Mesenteric fat pad (tissue), 1 donor: ENCODE measurements around the gene CFP. TPM values are rescaled to one million over a fixed set of nuclear protein-coding genes. Genes with fewer than 3 reads are reported as not detected.
"Not testable (repeated sequence)": the region's sequence is repeated elsewhere in the genome, so short reads cannot be mapped to it uniquely, and the experiment has no call there.

Experiments
- DNase-seq: peaks from one replicate; pipeline ENCODE4 v3.0.0-alpha.2; 2020; ENCODE audit warnings: low spot score
- total RNA-seq: library from RNA; stranded (reverse); fragmentation: NEBNext Ultra II Directional; extraction: Animal tissue kit (Norgen Biotek cat#: 25700); gene quantifications from one replicate; pipeline ENCODE4 v1.2.1, GENCODE V29; 2021
- donor health status: DM: yes; HTN: yes; CAD: no.

CFP gene
- total RNA-seq, 1 donor from 2014 or later = 11.8 TPM

GRCh38 chrX:47607091-47607490 is 22.6 kb downstream of the CFP start:
- no peak for DNase-seq

- no peak for DNase-seq
Measured at GRCh38 chrX:47605024-47605423, 24.7 kb downstream of the CFP start.

DNA sequence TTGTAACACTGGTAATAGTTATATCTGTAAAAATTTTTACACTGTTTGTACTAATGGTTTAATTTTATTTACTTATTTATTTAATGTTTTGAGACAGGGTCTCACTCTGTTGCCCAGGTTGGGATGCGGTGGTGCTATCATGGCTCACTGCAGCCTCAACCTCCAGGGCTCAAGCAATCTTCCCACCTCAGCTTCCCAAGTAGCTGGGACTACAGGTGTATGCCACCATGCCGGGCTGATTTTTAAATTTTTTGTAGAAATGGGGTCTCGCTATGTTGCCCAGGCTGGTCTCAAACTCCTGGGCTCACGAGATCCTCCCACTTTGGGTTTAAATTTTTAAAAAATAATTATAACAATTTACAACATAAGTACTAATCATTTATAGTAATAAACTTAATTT is 26.6 kb downstream of the CFP start:
- not testable (repeated sequence) for DNase-seq

DNA sequence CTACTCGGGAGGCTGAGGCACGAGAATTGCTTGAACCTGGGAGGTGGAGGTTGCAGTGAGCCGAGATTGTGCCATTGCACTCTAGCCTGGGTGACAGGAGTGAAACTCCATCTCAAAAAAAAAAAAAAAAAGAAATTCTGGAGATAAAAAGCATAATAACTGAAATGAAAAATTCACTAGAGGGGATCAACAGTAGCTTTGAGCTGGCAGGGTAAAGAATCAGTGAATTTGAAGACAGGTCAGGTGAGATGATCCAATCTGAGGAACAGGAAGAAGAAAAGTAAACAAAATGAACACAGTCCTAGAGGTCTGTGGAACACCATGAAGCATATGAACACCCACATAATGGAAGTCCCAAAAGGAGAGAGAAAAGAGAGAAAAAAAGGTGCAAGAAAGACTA is 32.5 kb downstream of the CFP start:
- DNase-seq = no peak

GRCh38 chrX:47596256-47596655 is 33.5 kb downstream of the CFP start:
- no peak for DNase-seq

- DNase-seq = no peak
Measured at GRCh38 chrX:47595716-47596251, 33.9 kb downstream of the CFP start.

GRCh38 chrX:47593522-47593921 is 36.2 kb downstream of the CFP start:
- DNase-seq = no peak

GRCh38 chrX:47590984-47591383 is 38.7 kb downstream of the CFP start:
- peak; percentile 51 for DNase-seq

DNA sequence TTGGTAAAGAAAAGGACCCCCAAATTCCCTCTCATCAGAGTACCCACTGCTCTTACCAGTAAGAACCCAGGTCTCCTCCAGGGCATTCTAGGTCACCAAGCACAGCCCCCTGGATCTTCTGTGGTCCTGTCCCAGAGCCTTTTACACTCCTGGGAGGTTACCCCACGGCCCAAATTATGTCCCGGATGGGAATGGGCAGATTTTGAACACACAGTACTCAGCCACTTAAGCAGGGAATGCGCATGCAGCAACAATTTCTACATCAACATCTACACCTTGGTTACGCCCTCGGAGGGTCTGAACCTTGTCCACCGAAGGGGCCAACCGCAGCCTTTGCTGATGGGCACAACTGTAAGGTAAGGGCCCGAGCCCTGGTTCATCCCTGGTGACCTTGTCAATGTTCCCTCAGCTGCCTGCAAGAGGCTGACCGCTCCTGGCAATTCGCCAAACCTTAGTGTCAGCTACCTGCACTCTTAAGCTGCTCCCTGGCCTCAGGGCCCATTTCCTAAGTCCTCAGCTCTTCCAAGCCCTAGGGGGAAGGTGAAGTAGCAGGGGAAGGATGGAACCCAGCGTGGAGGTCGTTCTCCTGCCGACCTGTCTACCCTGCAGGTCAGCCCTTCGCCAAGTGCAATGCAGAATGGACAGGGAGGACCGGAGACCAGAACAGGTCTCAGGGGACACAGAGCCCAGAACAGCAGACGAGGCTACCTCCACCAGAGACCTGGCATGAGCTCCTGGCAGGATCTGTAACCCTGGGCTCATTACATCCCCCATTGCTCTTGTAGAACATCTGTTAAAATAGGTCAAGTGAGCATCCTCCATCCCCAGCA is 41.6 kb downstream of the CFP start:
- peak; percentile 88 for DNase-seq

GRCh38 chrX:47587091-47587891 is 42.4 kb downstream of the CFP start:
- peak; percentile 43 for DNase-seq

- peak; percentile 86 for DNase-seq
Measured at GRCh38 chrX:47586043-47586787, 43.5 kb downstream of the CFP start.

- DNase-seq = peak; percentile 77
Measured at GRCh38 chrX:47585273-47585672, 44.5 kb downstream of the CFP start.

DNA sequence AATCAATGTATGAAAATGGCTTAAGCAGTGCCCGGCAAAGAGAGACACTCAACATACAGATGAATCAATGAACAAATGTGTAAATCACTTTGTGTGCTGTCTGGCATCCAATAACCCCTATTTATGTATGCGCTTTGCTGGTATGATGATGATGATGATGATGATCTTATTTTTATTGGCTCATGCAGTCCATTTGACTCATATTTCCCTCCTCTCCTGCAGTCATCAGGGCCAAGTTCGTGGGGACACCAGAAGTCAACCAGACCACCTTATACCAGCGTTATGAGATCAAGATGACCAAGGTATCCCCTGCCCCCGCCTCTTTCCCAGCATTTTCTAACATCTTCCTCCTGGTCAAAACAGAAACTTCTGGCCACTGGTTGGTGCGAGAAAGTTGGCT is 45.0 kb downstream of the CFP start:
- no peak for DNase-seq

DNA sequence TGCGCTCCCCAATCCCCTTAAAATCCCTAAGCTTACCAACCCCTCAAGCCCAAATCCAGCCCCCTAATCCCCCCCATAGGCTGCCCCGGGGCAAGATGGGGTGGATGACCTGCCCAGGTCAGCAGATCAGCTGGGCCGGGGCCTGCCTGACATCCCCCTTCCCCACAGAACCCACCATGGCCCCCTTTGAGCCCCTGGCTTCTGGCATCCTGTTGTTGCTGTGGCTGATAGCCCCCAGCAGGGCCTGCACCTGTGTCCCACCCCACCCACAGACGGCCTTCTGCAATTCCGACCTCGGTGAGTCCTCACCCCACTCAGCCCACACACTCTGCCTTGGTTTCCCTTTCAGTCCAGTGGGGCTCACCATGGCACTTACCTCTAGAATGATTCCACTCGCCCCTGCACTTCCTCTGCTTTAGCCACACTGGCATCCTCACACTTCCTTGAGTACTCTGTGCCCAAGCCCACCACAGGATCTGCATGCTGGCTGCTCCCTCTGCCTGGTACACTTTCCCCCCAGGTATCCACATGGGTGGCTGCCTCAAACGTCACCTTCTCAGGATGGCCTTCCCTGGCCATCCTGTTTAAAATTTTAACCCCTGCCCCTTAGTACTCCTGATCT is 46.4 kb downstream of the CFP start:
- peak; percentile 71 for DNase-seq

- peak; percentile 92 for DNase-seq
Measured at GRCh38 chrX:47581731-47582647, 47.7 kb downstream of the CFP start, which contains the start of gene TIMP1. Gene TIMP1 (plus strand): TSS chrX:47582436. CDS start chrX:47583416, 980 bp downstream.

DNA sequence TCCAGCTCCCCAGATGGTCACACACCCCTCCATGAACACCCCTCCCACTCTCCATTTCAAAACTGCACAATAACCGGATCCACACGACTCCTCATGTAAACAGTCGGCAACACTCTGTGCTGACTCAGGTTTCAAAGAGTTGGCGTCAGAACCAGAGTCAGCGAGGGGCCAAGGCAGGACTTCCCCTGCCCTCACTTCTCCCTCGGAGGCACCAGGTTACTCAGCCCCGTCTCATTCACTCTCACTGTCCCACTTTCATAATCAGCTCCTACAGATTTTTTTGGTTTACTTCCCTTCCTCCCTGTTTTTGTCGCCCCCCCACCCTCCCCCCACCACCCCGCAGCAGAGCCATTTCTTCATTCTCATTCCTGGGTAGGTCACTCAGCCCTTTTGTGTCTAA is 50.2 kb downstream of the CFP start:
- DNase-seq = peak; percentile 86

- DNase-seq = peak; percentile 53
Measured at GRCh38 chrX:47578692-47579091, 51.0 kb downstream of the CFP start.

GRCh38 chrX:47577901-47578300 is 51.8 kb downstream of the CFP start:
- no peak for DNase-seq

DNA sequence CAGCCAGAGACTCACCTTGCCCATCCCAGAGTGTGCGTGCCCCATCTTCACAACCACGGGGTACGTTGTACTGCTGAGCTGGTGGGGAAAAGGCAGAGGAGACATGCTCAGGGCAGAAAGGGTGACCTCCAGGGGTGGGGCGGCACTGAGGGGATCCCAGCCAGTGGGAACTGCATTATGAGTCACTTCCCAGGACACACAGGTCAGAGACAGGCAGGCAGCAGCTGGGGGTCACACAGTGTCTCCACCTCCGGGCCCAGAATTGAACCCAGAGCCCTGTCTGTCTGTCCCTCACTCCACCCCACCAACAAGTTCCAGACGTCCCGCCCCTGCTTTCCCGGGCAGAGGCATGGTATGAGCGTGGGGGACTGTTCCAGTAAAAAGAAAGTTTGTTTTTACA is 52.3 kb downstream of the CFP start:
- peak; percentile 81 for DNase-seq
